Esophagus muscularis mucosa (tissue), 4 donors: Measurements from ENCODE around the gene PHF19. TPM values are rescaled to one million over a fixed set of nuclear protein-coding genes. Genes with fewer than 3 reads are reported as not detected.

Experiments
- DNase-seq: peaks from one replicate; pipeline ENCODE4 v3.0.0-alpha.2; 2017; ENCODE audit errors: extremely low spot score
- H3K27ac ChIP-seq, 4 donors: fragments of 200-600 bp; sonication (generic); replicated peaks in 1 of 4; 1 replicate in 3 of 4; 2 replicates in 1 of 4; pipeline ENCODE4 v1.5.1; 2016 to 2019; ENCODE audit warnings: mild to moderate bottlenecking in 1 of 4
- H3K27me3 ChIP-seq, 4 donors: fragments of 200-600 bp; sonication (generic); one replicate each; pipeline versions ENCODE4 v1.5.1 to v1.6.0; 2016 to 2019
- H3K36me3 ChIP-seq, 4 donors: fragments of 200-600 bp; sonication (generic); one replicate each; pipeline ENCODE4 v1.5.1; 2016 to 2019
- H3K4me1 ChIP-seq, 4 donors: fragments of 200-600 bp; sonication (generic); one replicate each; pipeline ENCODE4 v1.5.1; 2016 to 2019
- H3K4me3 ChIP-seq, 4 donors: fragments of 200-600 bp; sonication (generic); 1 replicate in 2 of 4; 2 replicates in 2 of 4; pipeline ENCODE4 v1.5.1; 2016 to 2019; ENCODE audit warnings: mild to moderate bottlenecking in 4 of 4, moderate library complexity in 1 of 4
- H3K9me3 ChIP-seq, 4 donors: fragments of 200-600 bp; sonication (generic); 1 replicate in 3 of 4; 2 replicates in 1 of 4; pipeline ENCODE4 v1.5.1; 2016 to 2019
- EP300 ChIP-seq: sonication (generic); formaldehyde crosslinking; IDR thresholded peaks from one replicate; pipeline ENCODE4 v1.6.1; 2017; ENCODE audit warnings: antibody characterized with exemption
- POLR2A ChIP-seq: fragments of 450-650 bp; IDR thresholded peaks from one replicate; pipeline ENCODE4 v1.6.1; 2017; ENCODE audit warnings: antibody characterized with exemption, moderate library complexity, mild to moderate bottlenecking, low read depth
- POLR2AphosphoS5 ChIP-seq, 2 donors: sonication (generic); formaldehyde crosslinking; IDR thresholded peaks; one replicate each; pipeline ENCODE4 v1.6.1; 2017; ENCODE audit warnings: antibody characterized with exemption in 2 of 2
- WGBS: methylation state at CpG from one replicate; pipeline ENCODE4 v1.1.5; 2018; 5-methylcytosine and 5-hydroxymethylcytosine counted together
- intact Hi-C: fragments of 100-400 bp; cut with DNase I; formaldehyde crosslinking; loops from one replicate; pipeline ENCODE4 v1.15.1; 2023
- total RNA-seq, 4 donors: library from RNA; depleted of rRNA; stranded (reverse); fragments of >200 nt; gene quantifications; one replicate each; pipeline versions ENCODE4 v1.1.0 to v1.2.1, GENCODE V29; 2016
- TF ChIP-seq, protein P1 (sequence below), 3 experiments: fragments of 200-600 bp in 2 of 3; fragments of 450-650 bp in 1 of 3; sonication (generic) in 2 of 3; IDR thresholded peaks; one replicate each; pipeline ENCODE4 v1.5.1; 2017 to 2019; ENCODE audit warnings: antibody characterized with exemption in 3 of 3, mild to moderate bottlenecking in 2 of 3, moderate library complexity in 1 of 3

PHF19 gene
- total RNA-seq, 4 donors from 2014 or later = 36.4 to 57.7 (median 47.8) TPM

DNA sequence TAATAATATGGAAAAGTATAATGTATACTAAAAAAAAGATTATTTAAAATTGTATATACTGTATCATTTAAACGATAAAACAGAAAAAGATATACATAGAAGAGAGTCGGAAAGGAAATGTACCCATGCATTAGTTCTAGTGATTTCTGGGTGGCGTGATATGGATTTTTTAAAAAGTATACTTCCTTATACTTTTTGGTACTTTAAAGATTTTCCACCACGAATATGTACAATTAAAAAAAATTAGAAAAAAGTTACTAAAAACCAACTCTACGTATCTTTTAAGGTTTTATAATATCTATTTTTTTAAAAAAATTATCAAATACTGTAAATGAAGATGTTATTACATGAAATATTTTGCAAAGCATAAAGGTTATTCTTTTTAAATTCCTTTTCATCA, 12.3 kb downstream of the PHF19 start:
- Histone ChIP-seq H3K4me3 (no peak overlapping the region), H3K27me3 (no peaks in the 10 kb centered on the region), H3K36me3 (peaks cover 36 to 72% (median 53%) of the 10 kb centered on the region in 4 donors), H3K4me1 (peaks cover 6 to 18% (median 18%) of the 10 kb centered on the region in 4 donors), H3K9me3 (no peaks in the 10 kb centered on the region), H3K27ac (no peak overlapping the region)
- TF ChIP-seq, protein P1, sequence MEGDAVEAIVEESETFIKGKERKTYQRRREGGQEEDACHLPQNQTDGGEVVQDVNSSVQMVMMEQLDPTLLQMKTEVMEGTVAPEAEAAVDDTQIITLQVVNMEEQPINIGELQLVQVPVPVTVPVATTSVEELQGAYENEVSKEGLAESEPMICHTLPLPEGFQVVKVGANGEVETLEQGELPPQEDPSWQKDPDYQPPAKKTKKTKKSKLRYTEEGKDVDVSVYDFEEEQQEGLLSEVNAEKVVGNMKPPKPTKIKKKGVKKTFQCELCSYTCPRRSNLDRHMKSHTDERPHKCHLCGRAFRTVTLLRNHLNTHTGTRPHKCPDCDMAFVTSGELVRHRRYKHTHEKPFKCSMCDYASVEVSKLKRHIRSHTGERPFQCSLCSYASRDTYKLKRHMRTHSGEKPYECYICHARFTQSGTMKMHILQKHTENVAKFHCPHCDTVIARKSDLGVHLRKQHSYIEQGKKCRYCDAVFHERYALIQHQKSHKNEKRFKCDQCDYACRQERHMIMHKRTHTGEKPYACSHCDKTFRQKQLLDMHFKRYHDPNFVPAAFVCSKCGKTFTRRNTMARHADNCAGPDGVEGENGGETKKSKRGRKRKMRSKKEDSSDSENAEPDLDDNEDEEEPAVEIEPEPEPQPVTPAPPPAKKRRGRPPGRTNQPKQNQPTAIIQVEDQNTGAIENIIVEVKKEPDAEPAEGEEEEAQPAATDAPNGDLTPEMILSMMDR (IDR thresholded peaks at IDR 0.05) = no peak
- no peak for TF ChIP-seq POLR2A
- TF ChIP-seq EP300 = no peak
- TF ChIP-seq POLR2AphosphoS5 (IDR thresholded peaks at IDR 0.05) = no peak
- DNase-seq = no peak
- WGBS = 93% methylated on average over 5 of the region's 5 CpGs
- intact Hi-C loops = loop anchor here (5.0 kb wide), 1 partner anchor 208 kb away; the partner anchor contains the start of gene CNTRL

DNA sequence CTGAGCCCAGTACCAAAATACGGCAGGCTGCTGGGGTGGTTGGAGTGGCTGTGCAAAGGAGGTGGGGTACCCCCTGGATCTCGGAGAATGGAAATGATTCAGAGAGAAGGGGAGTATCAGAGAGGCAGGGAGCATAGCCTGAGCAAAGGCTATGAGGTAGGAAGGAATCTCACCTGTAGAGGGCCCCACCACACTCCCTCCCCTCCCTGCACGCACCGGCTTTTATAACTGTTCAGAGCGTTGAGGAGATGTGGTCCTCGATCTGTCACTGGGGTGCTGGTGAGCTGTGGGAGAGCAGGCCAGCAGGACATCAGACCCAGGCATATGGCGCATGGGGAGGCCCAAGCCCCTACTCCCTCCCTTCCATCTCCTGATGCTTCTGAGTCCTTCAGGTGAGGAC, 13.2 kb downstream of the PHF19 start:
- no peak for DNase-seq
- no peaks in the 10 kb centered on the region for H3K27me3 ChIP-seq
- H3K27ac ChIP-seq = no peak overlapping the region
- intact Hi-C loops = no loop called here
- TF ChIP-seq, protein P1 (IDR thresholded peaks at IDR 0.05) = no peak
- no peak for TF ChIP-seq EP300
- TF ChIP-seq POLR2AphosphoS5 (IDR thresholded peaks at IDR 0.05) = no peak
- TF ChIP-seq POLR2A = no peak
- peaks cover 39 to 81% (median 59%) of the 10 kb centered on the region in 4 donors for H3K36me3 ChIP-seq
- peaks cover 6 to 11% (median 10%) of the 10 kb centered on the region in 4 donors for H3K4me1 ChIP-seq
- 80% methylated on average over 7 of the region's 7 CpGs for WGBS
- no peak overlapping the region for H3K4me3 ChIP-seq
- H3K9me3 ChIP-seq = no peaks in the 10 kb centered on the region

DNA sequence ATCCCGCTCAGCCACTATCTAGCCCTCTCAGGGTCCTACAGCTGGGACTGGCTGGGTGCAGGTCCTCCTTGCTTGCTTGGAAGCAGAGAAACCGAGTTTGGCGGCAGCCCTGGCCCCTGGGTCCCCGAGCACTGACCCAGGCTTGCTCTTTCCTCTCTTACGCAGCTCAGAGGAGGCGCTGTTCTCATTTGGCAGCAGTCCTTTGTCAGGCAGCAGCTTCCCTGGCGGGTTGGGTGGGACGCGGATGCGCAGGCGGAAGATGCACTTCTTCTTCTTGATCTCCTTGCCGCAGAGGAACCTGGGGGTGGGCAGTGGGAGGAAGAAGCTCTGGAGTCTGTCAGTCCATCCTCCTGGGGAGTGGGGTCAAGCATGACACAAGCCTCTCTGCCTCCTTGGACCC, 14.5 kb downstream of the PHF19 start:
- H3K4me3 ChIP-seq = no peak overlapping the region
- DNase-seq = no peak
- H3K4me1 ChIP-seq = no peaks in the 10 kb centered on the region
- no peaks in the 10 kb centered on the region for H3K27me3 ChIP-seq
- TF ChIP-seq POLR2A (no peak), EP300 (no peak), POLR2AphosphoS5 (IDR thresholded peaks at IDR 0.05) (no peak)
- TF ChIP-seq, protein P1 (IDR thresholded peaks at IDR 0.05) = no peak
- H3K27ac ChIP-seq = no peak overlapping the region
- peaks cover 44 to 94% (median 71%) of the 10 kb centered on the region in 4 donors for H3K36me3 ChIP-seq
- intact Hi-C loops = no loop called here
- no peaks in the 10 kb centered on the region for H3K9me3 ChIP-seq
- WGBS = 86% methylated on average over 12 of the region's 12 CpGs

DNA sequence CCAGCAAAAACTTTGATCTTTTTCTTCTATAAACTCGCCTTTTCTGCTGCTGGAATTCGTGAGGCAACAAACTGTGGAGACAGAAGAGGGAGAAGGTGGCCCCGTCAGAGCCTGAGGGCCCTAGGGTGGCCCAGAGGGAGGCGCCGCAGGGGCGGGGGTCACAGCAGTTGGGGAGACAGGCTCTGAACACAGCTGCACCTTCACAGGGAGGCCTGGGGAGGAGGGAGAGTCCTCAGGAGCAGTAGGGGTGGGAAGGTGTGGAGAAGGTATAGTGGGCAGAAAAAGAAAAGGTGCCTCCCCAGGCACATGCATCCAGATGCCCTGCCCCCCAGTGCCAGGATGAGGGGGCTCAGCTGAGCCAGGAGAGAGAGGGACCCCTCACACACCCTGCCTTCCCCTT, 15.1 kb downstream of the PHF19 start:
- 94% methylated on average over 6 of the region's 6 CpGs for WGBS
- H3K4me1 ChIP-seq = no peaks in the 10 kb centered on the region
- intact Hi-C loops = no loop called here
- TF ChIP-seq POLR2AphosphoS5 (IDR thresholded peaks at IDR 0.05) (no peak), POLR2A (no peak), EP300 (no peak)
- TF ChIP-seq, protein P1 (IDR thresholded peaks at IDR 0.05) = no peak
- peaks cover 49 to 100% (median 75%) of the 10 kb centered on the region in 4 donors for H3K36me3 ChIP-seq
- no peak for DNase-seq
- no peak overlapping the region for H3K4me3 ChIP-seq
- no peak overlapping the region for H3K27ac ChIP-seq
- H3K9me3 ChIP-seq = no peaks in the 10 kb centered on the region
- no peaks in the 10 kb centered on the region for H3K27me3 ChIP-seq

DNA sequence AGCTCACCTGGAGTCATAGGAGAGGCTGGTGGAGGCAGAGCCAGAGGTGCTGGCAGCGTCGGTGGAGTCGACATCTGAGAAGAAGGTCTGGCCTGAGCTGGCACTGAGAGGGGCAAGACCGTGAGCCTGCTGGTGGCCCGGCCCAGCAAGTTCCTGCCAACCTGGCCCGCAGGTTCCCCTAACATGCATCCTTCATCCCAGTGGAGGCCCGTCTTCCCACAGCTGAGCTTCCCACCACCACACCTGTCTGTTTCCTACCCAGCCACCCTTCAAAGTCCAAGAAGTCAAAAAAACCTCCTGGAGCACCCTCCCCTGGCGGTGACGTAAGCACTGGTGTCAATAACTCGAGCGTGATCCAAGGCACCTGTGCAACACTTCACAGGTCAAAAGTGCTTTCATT, 16.9 kb downstream of the PHF19 start:
- WGBS = 84% methylated on average over 7 of the region's 11 CpGs
- DNase-seq = no peak
- no peak for TF ChIP-seq EP300
- TF ChIP-seq, protein P1 (IDR thresholded peaks at IDR 0.05) = no peak
- no peak for TF ChIP-seq POLR2AphosphoS5 (IDR thresholded peaks at IDR 0.05)
- TF ChIP-seq POLR2A = no peak
- Histone ChIP-seq H3K27me3 (no peaks in the 10 kb centered on the region), H3K36me3 (peaks cover 42 to 89% (median 65%) of the 10 kb centered on the region in 4 donors), H3K4me1 (no peaks in the 10 kb centered on the region), H3K27ac (no peak overlapping the region), H3K4me3 (no peak overlapping the region), H3K9me3 (no peaks in the 10 kb centered on the region)
- intact Hi-C loops = no loop called here
